Measurements from ENCODE around the gene USP2.

The USP2 gene

GRCh38 chr11:119371778-119372182, 9.7 kb downstream of the USP2 start:
- H3K36me3 ChIP-seq (ENCODE audit: insufficient read depth, low read length) = no peaks in the 10 kb centered on the region
- H3K9ac ChIP-seq (ENCODE audit: low read depth, low read length) = no peak overlapping the region
- no peaks in the 10 kb centered on the region for H4K20me1 ChIP-seq (ENCODE audit: insufficient read depth, low read length)
- no peak; the same call in 2 of the 3 replicates for ATAC-seq (ENCODE audit: insufficient read depth, low read depth)
- H2AFZ ChIP-seq (ENCODE audit: low read depth, low read length) = no peak overlapping the region
- H3K27ac ChIP-seq (ENCODE audit: low read length) = no peak overlapping the region
- no peaks in the 10 kb centered on the region for H3K9me3 ChIP-seq (ENCODE audit: insufficient read depth, low read length, severe bottlenecking)
- no peak overlapping the region for H3K4me3 ChIP-seq (ENCODE audit: low read depth in 1 of 2, low read length in 2 of 2)
- no peak for TF ChIP-seq EZH2 (IDR thresholded peaks at IDR 0.05; ENCODE audit: borderline replicate concordance, low read depth, low read length, severe bottlenecking)
- peak; percentile 26 for TF ChIP-seq CTCF (IDR thresholded peaks at IDR 0.05; ENCODE audit: borderline replicate concordance, extremely low read depth, low read length, poor library complexity, severe bottlenecking)
- H3K4me1 ChIP-seq (ENCODE audit: insufficient read depth, low read length) = no peaks in the 10 kb centered on the region
- DNase-seq = no peak
- H3K79me2 ChIP-seq (ENCODE audit: insufficient read depth, low read length) = no peaks in the 10 kb centered on the region
- H3K27me3 ChIP-seq (ENCODE audit: insufficient read depth, low read length, poor library complexity) = peaks cover 16% of the 10 kb centered on the region
- H3K4me2 ChIP-seq (ENCODE audit: insufficient read depth, low read length) = no peak overlapping the region

GRCh38 chr11:119371067-119371601, 10.4 kb downstream of the USP2 start:
- DNase-seq (no peak), ATAC-seq (ENCODE audit: insufficient read depth, low read depth) (no peak)
- H3K4me1 ChIP-seq (ENCODE audit: insufficient read depth, low read length) = no peaks in the 10 kb centered on the region
- no peak overlapping the region for H3K4me3 ChIP-seq (ENCODE audit: low read depth in 1 of 2, low read length in 2 of 2)
- H3K36me3 ChIP-seq (ENCODE audit: insufficient read depth, low read length) = no peaks in the 10 kb centered on the region
- no peaks in the 10 kb centered on the region for H3K9me3 ChIP-seq (ENCODE audit: insufficient read depth, low read length, severe bottlenecking)
- H4K20me1 ChIP-seq (ENCODE audit: insufficient read depth, low read length) = no peaks in the 10 kb centered on the region
- peaks cover 18% of the 10 kb centered on the region for H3K27me3 ChIP-seq (ENCODE audit: insufficient read depth, low read length, poor library complexity)
- no peak for TF ChIP-seq EZH2 (IDR thresholded peaks at IDR 0.05; ENCODE audit: borderline replicate concordance, low read depth, low read length, severe bottlenecking)
- no peak overlapping the region for H3K9ac ChIP-seq (ENCODE audit: low read depth, low read length)
- no peak overlapping the region for H3K27ac ChIP-seq (ENCODE audit: low read length)
- H3K79me2 ChIP-seq (ENCODE audit: insufficient read depth, low read length) = no peaks in the 10 kb centered on the region
- H3K4me2 ChIP-seq (ENCODE audit: insufficient read depth, low read length) = no peak overlapping the region
- no peak overlapping the region for H2AFZ ChIP-seq (ENCODE audit: low read depth, low read length)

- H3K27ac ChIP-seq (ENCODE audit: low read length) = no peak overlapping the region
- no peak overlapping the region for H3K4me3 ChIP-seq (ENCODE audit: low read depth in 1 of 2, low read length in 2 of 2)
- H2AFZ ChIP-seq (ENCODE audit: low read depth, low read length) = no peak overlapping the region
- no peak overlapping the region for H3K9ac ChIP-seq (ENCODE audit: low read depth, low read length)
- ATAC-seq (ENCODE audit: insufficient read depth, low read depth) (no peak), DNase-seq (no peak)
- TF ChIP-seq CTCF (IDR thresholded peaks at IDR 0.05; ENCODE audit: borderline replicate concordance, extremely low read depth, low read length, poor library complexity, severe bottlenecking) (no peak), EZH2 (IDR thresholded peaks at IDR 0.05; ENCODE audit: borderline replicate concordance, low read depth, low read length, severe bottlenecking) (no peak)
- H3K79me2 ChIP-seq (ENCODE audit: insufficient read depth, low read length) = no peaks in the 10 kb centered on the region
- H3K27me3 ChIP-seq (ENCODE audit: insufficient read depth, low read length, poor library complexity) = peaks cover 19% of the 10 kb centered on the region
- H3K4me2 ChIP-seq (ENCODE audit: insufficient read depth, low read length) = no peak overlapping the region
- no peaks in the 10 kb centered on the region for H4K20me1 ChIP-seq (ENCODE audit: insufficient read depth, low read length)
- no peaks in the 10 kb centered on the region for H3K36me3 ChIP-seq (ENCODE audit: insufficient read depth, low read length)
- H3K4me1 ChIP-seq (ENCODE audit: insufficient read depth, low read length) = no peaks in the 10 kb centered on the region
- H3K9me3 ChIP-seq (ENCODE audit: insufficient read depth, low read length, severe bottlenecking) = no peaks in the 10 kb centered on the region
Observed at GRCh38 chr11:119370486-119371046, 10.9 kb downstream of the USP2 start.

- Histone ChIP-seq H3K27ac (ENCODE audit: low read length) (no peak overlapping the region), H3K9me3 (ENCODE audit: insufficient read depth, low read length, severe bottlenecking) (no peaks in the 10 kb centered on the region), H3K4me2 (ENCODE audit: insufficient read depth, low read length) (no peak overlapping the region), H3K79me2 (ENCODE audit: insufficient read depth, low read length) (no peaks in the 10 kb centered on the region), H3K4me1 (ENCODE audit: insufficient read depth, low read length) (no peaks in the 10 kb centered on the region), H2AFZ (ENCODE audit: low read depth, low read length) (no peak overlapping the region), H3K36me3 (ENCODE audit: insufficient read depth, low read length) (no peaks in the 10 kb centered on the region), H3K4me3 (ENCODE audit: low read depth in 1 of 2, low read length in 2 of 2) (no peak overlapping the region), H3K27me3 (ENCODE audit: insufficient read depth, low read length, poor library complexity) (peaks cover 24% of the 10 kb centered on the region), H3K9ac (ENCODE audit: low read depth, low read length) (no peak overlapping the region), H4K20me1 (ENCODE audit: insufficient read depth, low read length) (no peaks in the 10 kb centered on the region)
- DNase-seq (no peak), ATAC-seq (ENCODE audit: insufficient read depth, low read depth) (no peak)
- no peak for TF ChIP-seq CTCF (IDR thresholded peaks at IDR 0.05; ENCODE audit: borderline replicate concordance, extremely low read depth, low read length, poor library complexity, severe bottlenecking)
- TF ChIP-seq EZH2 (IDR thresholded peaks at IDR 0.05; ENCODE audit: borderline replicate concordance, low read depth, low read length, severe bottlenecking) = no peak
Observed at GRCh38 chr11:119369132-119369925, 12.2 kb downstream of the USP2 start.
